Amygdala (tissue), 56 donors: ENCODE measurements around the gene PRRT4.

Experiments used
- DNase-seq, 56 donors: peaks; one replicate each; lab custom pipeline; 2025; lab: John Stamatoyannopoulos, UW

Gene PRRT4

GRCh38 chr7:128396357-128396756, 34.9 kb upstream of the PRRT4 start:
- DNase-seq: no peak

GRCh38 chr7:128395748-128396147, 34.3 kb upstream of the PRRT4 start:
- DNase-seq: no peak

- DNase-seq: no peak
Observed at GRCh38 chr7:128394904-128395496, 33.5 kb upstream of the PRRT4 start.

- no peak for DNase-seq
Observed at GRCh38 chr7:128393526-128394330, 32.2 kb upstream of the PRRT4 start.

GRCh38 chr7:128392446-128393327, 31.2 kb upstream of the PRRT4 start:
- no peak for DNase-seq

GRCh38 chr7:128391805-128392204, 30.3 kb upstream of the PRRT4 start:
- no peak for DNase-seq

GRCh38 chr7:128390871-128391565, 29.5 kb upstream of the PRRT4 start:
- DNase-seq: no peak

- no peak for DNase-seq
Observed at GRCh38 chr7:128389618-128390329, 28.3 kb upstream of the PRRT4 start.

GRCh38 chr7:128389085-128389617, 27.7 kb upstream of the PRRT4 start:
- no peak for DNase-seq

GRCh38 chr7:128388145-128388485, 26.6 kb upstream of the PRRT4 start:
- DNase-seq: no peak

- DNase-seq: peak; percentile 9 to 85 (median 64)
Observed at GRCh38 chr7:128387216-128388144, 26.0 kb upstream of the PRRT4 start.

GRCh38 chr7:128385988-128386925, 24.8 kb upstream of the PRRT4 start:
- no peak for DNase-seq

GRCh38 chr7:128384726-128385125, 23.2 kb upstream of the PRRT4 start:
- DNase-seq: no peak

GRCh38 chr7:128383776-128384175, 22.3 kb upstream of the PRRT4 start:
- peak in 13 of 56 donors; percentile 13 to 59 (median 36) for DNase-seq

GRCh38 chr7:128381161-128381821, 19.8 kb upstream of the PRRT4 start:
- no peak for DNase-seq

GRCh38 chr7:128380483-128381106, 19.1 kb upstream of the PRRT4 start:
- no peak for DNase-seq
